Nephron (organoid): ENCODE results near the gene NEAT1.

Source experiments
- H3K27ac Mint-ChIP-seq, 3 experiments: 2 replicates each; pipeline ENCODE4 v1.8.0; 2020; ENCODE audit warnings: mixed read lengths in 3 of 3, mild to moderate bottlenecking in 2 of 3, moderate library complexity in 1 of 3
- H3K27me3 Mint-ChIP-seq: 2 replicates; pipeline ENCODE4 v1.8.0; 2021; ENCODE audit warnings: low read depth, mild to moderate bottlenecking, moderate library complexity, mixed read lengths
- H3K36me3 Mint-ChIP-seq: 2 replicates; pipeline ENCODE4 v1.8.0; 2020; ENCODE audit warnings: low read depth, mixed read lengths
- H3K4me1 Mint-ChIP-seq: 2 replicates; pipeline ENCODE4 v1.8.0; 2020; ENCODE audit warnings: mixed read lengths
- H3K4me3 Mint-ChIP-seq, 3 experiments: 2 replicates each; pipeline ENCODE4 v1.8.0; 2020; ENCODE audit warnings: mild to moderate bottlenecking in 3 of 3, mixed read lengths in 3 of 3, moderate library complexity in 2 of 3
- H3K9me3 Mint-ChIP-seq: 2 replicates; pipeline ENCODE4 v1.8.0; 2020; ENCODE audit warnings: mixed read lengths
- TF ChIP-seq, protein P1 (sequence below), 3 experiments: fragments of 200-600 bp; sonication (generic); IDR thresholded peaks; one replicate each; pipeline ENCODE4 v1.5.0; 2021; ENCODE audit warnings: antibody characterized with exemption in 3 of 3; ENCODE audit not compliant: unreplicated experiment in 3 of 3

The NEAT1 gene

DNA sequence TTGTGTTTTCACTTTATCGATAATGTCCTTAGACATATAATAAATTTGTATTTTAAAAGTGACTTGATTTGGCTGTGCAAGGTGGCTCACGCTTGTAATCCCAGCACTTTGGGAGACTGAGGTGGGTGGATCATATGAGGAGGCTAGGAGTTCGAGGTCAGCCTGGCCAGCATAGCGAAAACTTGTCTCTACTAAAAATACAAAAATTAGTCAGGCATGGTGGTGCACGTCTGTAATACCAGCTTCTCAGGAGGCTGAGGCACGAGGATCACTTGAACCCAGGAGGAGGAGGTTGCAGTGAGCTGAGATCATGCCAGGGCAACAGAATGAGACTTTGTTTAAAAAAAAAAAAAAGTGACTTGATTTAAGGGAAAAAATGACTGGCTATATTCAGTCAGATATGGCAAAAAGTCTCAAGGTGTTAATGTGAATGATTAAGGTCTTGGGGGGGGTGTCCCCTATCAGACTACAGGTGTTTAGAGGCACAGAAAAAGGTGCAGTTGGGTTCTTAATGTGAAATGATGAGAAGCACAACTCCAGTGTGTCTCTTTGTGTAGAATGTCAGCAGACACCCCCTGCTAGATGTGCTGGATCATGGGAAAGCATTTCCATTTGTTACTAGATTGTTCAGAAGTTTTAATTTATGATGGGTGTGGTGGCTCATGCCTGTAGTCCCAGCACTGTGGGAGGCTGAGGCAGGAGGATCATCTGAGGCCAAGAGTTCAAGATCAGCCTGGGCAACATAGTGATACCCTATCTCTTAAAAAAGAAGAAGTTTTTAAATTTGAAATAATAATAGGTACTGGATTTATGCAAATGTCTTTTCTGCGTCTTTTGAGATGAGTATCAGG, 17.0 kb downstream of the NEAT1 start:
- Mint-ChIP-seq H3K27me3 (no peaks in the 10 kb centered on the region), H3K27ac (no peak overlapping the region), H3K4me1 (peaks cover 21% of the 10 kb centered on the region), H3K4me3 (no peak overlapping the region), H3K9me3 (no peaks in the 10 kb centered on the region), H3K36me3 (peaks cover 63% of the 10 kb centered on the region)
- TF ChIP-seq, protein P1, sequence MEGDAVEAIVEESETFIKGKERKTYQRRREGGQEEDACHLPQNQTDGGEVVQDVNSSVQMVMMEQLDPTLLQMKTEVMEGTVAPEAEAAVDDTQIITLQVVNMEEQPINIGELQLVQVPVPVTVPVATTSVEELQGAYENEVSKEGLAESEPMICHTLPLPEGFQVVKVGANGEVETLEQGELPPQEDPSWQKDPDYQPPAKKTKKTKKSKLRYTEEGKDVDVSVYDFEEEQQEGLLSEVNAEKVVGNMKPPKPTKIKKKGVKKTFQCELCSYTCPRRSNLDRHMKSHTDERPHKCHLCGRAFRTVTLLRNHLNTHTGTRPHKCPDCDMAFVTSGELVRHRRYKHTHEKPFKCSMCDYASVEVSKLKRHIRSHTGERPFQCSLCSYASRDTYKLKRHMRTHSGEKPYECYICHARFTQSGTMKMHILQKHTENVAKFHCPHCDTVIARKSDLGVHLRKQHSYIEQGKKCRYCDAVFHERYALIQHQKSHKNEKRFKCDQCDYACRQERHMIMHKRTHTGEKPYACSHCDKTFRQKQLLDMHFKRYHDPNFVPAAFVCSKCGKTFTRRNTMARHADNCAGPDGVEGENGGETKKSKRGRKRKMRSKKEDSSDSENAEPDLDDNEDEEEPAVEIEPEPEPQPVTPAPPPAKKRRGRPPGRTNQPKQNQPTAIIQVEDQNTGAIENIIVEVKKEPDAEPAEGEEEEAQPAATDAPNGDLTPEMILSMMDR (IDR thresholded peaks at IDR 0.05; ENCODE audit: unreplicated experiment in 3 of 3): no peak

DNA sequence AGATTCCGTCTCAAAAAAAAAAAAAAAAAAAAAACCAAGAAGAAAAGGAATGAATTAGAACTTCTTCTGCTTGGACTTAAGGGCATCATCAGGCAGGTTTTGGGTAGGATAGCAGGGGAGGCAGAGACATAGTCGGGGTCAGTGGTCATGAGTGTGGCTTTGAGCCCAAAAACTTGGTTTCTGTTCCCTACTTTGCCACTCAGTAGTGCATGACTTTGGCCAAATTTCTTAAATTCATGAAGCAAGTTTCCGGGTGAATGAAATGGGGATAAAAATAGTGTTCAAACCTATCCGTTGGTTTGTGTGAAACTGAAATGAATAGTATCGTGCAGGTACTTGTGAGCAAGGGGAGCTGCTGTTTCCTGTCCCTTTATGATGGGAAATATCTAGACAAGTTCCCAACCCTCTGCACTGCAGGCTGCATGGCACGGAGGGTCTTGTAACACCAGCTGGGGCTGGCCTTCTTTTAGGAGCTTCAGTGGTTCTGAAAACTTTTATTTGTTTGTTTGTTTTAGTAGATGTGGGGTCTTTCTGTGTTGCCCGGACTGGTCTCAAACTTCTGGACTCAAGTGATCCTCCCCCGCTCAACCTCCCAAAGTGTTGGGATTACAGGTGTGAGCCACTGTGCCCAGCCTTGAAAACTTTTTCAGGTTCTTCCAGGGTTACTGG, 18.4 kb downstream of the NEAT1 start:
- Mint-ChIP-seq H3K4me1 (peaks cover 21% of the 10 kb centered on the region), H3K9me3 (no peaks in the 10 kb centered on the region), H3K27me3 (no peaks in the 10 kb centered on the region), H3K36me3 (peaks cover 55% of the 10 kb centered on the region), H3K27ac (peak overlapping the region in 1 of 3 experiments; percentile 67), H3K4me3 (no peak overlapping the region)
- TF ChIP-seq, protein P1 (IDR thresholded peaks at IDR 0.05; ENCODE audit: unreplicated experiment in 3 of 3): no peak

DNA sequence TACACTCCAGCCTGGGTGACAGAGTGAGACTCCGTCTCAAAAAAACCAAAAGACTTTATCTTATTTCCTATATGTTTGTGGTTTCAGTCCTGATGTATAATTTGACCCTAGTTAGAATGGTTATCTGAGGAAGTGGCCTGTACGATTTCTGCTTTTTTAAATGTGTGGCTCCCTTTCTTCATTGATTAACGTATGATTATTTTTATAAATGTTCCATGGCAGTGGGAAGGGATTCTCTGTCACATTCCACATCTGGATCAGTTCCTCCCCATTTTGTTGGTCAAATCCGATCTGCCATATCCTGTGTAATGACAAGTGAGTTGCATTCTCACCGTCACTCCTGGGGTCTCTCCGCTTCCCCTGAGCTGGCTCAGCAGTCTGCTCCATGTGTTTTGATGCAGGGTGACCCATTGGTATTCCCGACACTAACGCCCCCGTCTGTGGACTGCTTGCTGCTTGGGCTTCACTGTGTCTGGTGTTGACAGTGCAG, 20.3 kb downstream of the NEAT1 start:
- peaks cover 40% of the 10 kb centered on the region for H3K36me3 Mint-ChIP-seq
- H3K9me3 Mint-ChIP-seq: no peaks in the 10 kb centered on the region
- peaks cover 21% of the 10 kb centered on the region for H3K4me1 Mint-ChIP-seq
- TF ChIP-seq, protein P1 (IDR thresholded peaks at IDR 0.05; ENCODE audit: unreplicated experiment in 3 of 3): no peak
- H3K4me3 Mint-ChIP-seq: no peak overlapping the region
- no peaks in the 10 kb centered on the region for H3K27me3 Mint-ChIP-seq
- H3K27ac Mint-ChIP-seq: peak overlapping the region; percentile 54 to 76 (median 72)

DNA sequence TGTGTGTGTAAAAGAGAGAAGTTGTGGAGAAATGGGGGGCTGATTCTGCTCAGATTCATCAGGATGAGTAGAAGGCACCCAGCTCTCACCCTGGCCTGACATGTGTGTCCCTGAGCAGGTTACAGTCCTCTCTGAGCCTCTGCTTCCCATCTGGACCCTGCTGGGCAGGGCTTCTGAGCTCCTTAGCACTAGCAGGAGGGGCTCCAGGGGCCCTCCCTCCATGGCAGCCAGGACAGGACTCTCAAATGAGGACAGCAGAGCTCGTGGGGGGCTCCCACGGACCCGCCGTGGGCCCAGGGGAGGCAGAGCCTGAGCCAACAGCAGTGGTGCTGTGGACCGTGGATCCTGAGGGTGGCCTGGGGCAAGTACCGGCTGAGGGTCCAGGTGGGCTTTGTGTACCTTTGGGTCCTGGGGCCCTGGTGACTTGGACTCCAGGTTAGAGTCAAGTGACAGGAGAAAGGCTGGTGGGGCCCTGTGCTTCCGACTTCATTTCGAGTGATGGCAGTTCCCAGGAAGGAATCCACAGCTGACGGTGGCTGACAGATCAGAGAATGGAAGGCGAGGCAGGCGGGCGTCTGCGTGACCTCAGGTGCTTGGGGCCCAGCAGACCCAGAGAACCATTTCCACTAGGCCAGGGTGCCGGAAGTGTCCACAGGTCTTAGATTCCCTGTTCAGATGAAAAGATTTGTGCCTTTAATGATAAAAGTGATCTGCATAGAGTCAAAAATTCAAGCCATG, 21.9 kb downstream of the NEAT1 start:
- peaks cover 2% of the 10 kb centered on the region for H3K9me3 Mint-ChIP-seq
- TF ChIP-seq, protein P1 (IDR thresholded peaks at IDR 0.05; ENCODE audit: unreplicated experiment in 3 of 3): no peak
- no peak overlapping the region for H3K4me3 Mint-ChIP-seq
- peaks cover 35% of the 10 kb centered on the region for H3K36me3 Mint-ChIP-seq
- H3K4me1 Mint-ChIP-seq: peaks cover 21% of the 10 kb centered on the region
- no peaks in the 10 kb centered on the region for H3K27me3 Mint-ChIP-seq
- H3K27ac Mint-ChIP-seq: peak overlapping the region; percentile 54 to 76 (median 68)

DNA sequence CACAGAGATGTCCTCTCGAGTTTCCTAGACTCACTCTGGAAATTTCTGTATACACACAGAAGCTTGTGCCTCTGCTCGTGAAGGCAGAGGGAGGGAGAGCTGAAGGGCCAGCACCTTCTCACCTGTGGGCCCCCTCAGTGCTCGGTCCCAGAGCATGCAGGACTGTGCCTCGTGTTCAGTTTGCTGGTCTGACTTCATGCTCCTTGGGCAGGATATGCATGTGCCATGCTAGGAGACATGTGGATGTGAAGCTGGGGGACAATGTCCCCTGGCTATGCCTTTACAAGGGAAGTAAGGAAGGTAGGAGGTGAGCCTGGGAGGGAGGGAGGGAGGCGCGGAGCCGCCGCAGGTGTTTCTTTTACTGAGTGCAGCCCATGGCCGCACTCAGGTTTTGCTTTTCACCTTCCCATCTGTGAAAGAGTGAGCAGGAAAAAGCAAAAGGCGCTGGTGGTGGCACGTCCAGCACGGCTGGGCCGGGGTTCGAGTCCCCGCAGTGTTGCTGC, 22.6 kb downstream of the NEAT1 start:
- TF ChIP-seq, protein P1 (IDR thresholded peaks at IDR 0.05; ENCODE audit: unreplicated experiment in 3 of 3): no peak
- H3K27ac Mint-ChIP-seq: peak overlapping the region in 1 of 3 experiments; percentile 29

More for the DNA sequence above, 22.6 kb downstream of the NEAT1 start:
- H3K4me3 Mint-ChIP-seq: no peak overlapping the region
- H3K4me1 Mint-ChIP-seq: peaks cover 21% of the 10 kb centered on the region
- H3K36me3 Mint-ChIP-seq: peaks cover 37% of the 10 kb centered on the region
- peaks cover 4% of the 10 kb centered on the region for H3K9me3 Mint-ChIP-seq
- H3K27me3 Mint-ChIP-seq: no peaks in the 10 kb centered on the region
